Activated naive CD4-positive, alpha-beta T cell (primary cell): ENCODE measurements around the gene SH3RF3.

ENCODE experiments used
- DNase-seq, 4 experiments: peaks; one replicate each; lab custom pipeline; 2025; lab: John Stamatoyannopoulos, UW

SH3RF3 gene

GRCh38 chr2:109418716-109419115 lies 289.7 kb downstream of the SH3RF3 start:
- no peak for DNase-seq

GRCh38 chr2:109419171-109419756 lies 290.3 kb downstream of the SH3RF3 start:
- no peak for DNase-seq

DNA sequence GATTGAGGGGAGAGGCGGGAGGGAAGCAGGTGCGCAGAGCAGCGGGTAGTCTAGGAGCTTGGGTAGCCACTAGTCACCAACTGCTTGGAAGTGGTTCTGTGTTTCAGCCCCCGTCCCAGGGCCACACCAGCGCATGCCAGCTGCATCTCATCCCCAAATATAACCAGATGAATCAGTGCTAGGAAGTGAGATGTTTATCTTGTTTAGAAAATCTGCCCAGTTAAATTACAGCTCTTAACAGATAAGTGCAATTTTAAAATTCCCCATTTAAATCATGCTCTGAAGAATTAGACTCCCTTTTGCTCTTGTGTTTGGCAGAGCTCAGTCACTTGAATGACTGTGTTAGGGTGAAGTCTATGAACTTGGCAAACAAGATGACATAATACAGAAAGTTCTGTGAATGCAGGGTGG lies 291.0 kb downstream of the SH3RF3 start:
- no peak for DNase-seq

- no peak for DNase-seq
Observed at GRCh38 chr2:109421101-109421500, 292.1 kb downstream of the SH3RF3 start.

DNA sequence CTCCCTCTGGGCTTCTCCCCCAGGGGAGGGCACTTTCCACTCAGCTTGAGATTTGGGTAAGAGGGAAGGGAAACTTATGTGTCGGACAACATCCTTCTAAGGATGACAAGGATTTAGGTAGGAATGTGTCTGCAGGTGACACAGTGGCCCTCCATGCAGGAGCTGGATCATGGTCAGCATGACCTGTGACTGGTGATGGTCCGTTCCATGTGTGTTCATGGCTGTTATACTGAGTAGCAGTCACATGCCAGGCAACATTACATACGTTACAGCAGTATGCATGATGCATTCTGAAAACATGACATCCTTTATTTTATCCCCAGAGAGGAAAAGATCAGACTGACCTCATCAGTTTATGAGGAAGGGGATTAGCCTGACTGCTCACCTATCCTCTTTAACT lies 292.6 kb downstream of the SH3RF3 start:
- DNase-seq, result no peak

- no peak for DNase-seq
Observed at GRCh38 chr2:109422071-109422757, 293.2 kb downstream of the SH3RF3 start.

GRCh38 chr2:109422758-109423500 lies 293.9 kb downstream of the SH3RF3 start:
- no peak for DNase-seq

DNA sequence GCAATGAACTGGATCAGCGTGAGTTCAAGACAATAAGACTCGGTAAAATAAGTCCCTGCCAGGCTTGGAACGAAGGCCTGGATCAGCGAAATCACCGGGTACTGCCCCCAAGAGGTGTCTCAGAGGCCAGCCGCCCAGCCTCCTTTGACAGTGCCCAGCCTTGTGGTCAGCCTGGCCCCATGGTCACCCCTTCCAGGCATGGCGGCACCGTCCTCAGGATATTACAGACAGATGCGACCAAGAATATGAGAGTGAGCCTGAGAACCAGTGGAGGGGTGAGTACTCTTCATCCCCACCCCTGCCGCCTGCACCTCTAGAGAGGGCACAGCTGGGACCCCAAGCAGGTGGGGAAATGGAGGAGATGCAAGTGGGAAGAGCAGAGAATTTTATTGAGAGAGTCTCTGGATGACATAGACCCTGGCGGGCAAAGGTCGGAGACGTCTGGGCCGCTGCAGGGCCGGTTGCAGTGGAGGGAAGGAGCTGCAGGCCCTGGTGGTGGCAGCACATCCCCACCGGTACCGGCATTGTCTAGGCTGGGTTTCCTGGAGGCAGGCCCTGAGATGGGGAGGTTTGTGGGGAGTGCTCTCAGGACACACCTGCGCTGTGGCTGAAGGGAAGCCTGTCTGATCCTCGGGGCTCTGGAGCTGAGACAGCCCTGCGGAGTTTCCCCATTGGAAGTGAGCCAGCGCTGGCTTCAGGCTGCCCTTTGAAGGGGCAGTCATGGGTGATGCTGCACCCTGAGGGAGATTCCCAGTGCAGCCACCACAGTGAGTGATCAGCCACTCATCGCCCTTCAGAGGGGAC lies 294.8 kb downstream of the SH3RF3 start:
- DNase-seq, result no peak

GRCh38 chr2:109425411-109425810 lies 296.4 kb downstream of the SH3RF3 start:
- no peak for DNase-seq

- no peak for DNase-seq
Observed at GRCh38 chr2:109427661-109428091, 298.7 kb downstream of the SH3RF3 start.

DNA sequence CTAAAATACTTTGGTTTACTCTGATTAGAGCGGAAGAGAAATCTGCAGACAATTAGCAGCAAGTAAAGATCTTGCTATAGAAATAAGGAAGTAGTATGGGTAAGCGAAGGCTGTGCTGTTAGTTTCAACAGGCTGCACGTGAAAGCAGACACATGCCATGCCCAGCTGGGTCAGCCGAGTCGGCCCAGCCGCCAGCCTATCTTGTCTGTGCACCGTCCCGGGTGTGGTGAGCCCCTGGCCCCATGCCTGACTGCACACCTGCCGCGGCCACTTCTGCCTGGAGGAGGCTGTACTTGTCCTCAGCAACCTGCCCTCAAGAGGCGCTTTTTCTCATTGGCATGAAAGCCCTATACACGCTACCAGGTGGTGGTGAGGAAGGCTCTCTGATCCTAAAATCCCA lies 299.3 kb downstream of the SH3RF3 start:
- no peak for DNase-seq

GRCh38 chr2:109428841-109429566 lies 300.0 kb downstream of the SH3RF3 start:
- DNase-seq, result no peak

- no peak for DNase-seq
Observed at GRCh38 chr2:109429567-109430328, 300.7 kb downstream of the SH3RF3 start.

DNA sequence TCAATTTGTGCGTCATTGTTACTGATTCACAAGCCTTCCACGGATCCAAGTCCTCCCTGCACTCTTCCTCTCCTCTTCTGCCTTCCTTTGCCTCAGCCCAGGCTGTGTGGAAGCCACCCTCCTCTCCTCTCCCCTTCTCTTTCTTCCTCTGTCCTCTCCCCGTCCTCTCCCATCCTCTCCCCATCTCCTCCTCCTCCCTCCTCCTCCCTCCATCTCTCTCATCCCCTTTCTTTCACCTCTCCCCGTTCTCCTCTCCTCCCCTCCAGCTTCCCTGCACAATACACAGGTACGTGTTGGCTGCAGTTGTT lies 301.3 kb downstream of the SH3RF3 start:
- no peak for DNase-seq

- DNase-seq, result no peak
Observed at GRCh38 chr2:109432421-109432820, 303.4 kb downstream of the SH3RF3 start.

DNA sequence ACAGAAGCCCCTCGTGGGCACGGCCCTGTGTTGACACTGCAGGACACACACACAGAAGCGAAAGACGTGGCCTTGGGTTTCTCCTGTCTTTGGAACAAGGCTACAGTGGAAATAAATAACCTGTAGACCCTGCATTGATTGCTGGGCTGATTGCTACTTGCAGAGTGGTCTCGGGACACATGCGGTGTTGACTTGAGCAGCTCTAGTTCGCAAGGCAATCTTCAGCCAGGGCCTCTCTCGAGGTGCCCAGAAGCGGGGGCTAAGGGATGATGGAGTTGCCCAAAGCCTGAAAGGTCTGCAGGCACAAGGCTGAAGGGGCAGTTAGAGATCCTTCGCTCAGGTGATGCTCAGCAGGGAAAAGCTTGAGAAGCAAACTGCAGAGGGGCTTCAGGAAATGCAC lies 304.5 kb downstream of the SH3RF3 start:
- no peak for DNase-seq

DNA sequence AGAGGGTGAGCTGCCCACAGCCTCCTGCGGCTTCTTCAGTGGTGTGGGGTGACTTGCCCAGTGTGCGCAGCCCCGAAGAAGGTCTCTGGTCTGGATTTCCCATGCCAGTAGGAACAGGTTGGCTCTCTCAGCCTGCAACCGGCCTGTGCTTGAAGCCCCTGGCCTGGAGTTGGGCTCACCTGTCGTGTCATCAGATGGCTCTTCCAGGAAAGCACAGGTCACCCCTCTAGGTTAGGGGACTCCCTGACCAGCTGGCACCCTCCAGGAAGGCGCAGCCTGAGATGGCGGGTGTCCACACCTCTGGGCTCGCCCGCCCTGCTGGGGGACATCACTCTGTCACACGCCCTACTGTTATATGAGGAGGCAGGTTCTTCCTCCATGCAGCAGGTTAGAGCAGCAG lies 304.9 kb downstream of the SH3RF3 start:
- DNase-seq, result no peak

DNA sequence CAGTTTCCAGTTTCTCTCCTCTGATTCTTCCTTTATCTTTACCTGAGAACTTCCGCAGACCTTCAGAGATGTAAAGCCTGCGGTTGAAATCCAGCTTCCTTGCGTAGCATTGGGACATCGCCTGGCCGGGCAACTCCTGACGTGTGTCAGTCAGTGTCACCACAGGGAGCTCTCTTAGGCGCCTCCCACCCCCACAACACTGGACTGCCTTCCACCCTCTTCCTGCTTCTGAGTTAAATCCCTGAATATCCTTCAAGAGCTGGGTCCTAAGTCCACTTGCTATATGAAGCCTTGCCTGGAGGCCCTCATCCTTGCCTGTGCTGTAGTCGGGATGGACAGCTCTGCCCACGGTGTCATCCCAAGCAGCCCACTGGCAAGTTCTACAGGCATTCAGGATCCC lies 305.3 kb downstream of the SH3RF3 start:
- DNase-seq, result no peak

DNA sequence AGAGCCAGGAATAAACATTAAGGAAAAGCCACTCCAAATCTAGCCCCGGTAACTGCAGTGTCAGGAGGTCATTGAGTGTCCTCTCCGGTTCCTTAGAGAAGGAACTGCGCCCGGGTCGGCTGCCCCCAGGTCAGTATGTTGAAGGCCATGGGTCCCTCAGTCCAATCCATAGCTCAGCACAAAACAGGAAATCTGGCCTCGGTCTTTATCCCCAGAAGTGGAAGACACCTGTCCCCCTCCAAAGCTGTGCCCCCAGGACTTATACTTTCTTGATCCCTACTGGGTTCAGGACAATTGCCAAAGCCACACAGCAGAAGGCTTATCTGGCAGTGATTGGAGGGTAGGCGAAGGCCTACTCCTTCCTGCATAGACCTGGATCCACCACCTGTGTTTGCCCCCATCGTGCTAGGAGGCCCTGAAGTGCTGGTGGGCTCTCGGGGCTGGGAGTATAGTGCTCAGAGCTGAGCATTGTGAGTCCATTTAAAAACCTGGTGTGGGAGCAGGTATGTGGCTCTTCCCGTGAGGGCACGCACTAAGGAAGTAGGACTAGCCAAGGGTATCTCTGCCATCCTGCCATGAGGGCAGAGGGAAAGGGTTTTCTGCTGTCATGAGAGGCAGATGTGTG lies 306.2 kb downstream of the SH3RF3 start:
- DNase-seq, result no peak

GRCh38 chr2:109435901-109436598 lies 307.0 kb downstream of the SH3RF3 start:
- no peak for DNase-seq
